COLO668 (cell line): ENCODE data around the gene FSTL4.

Source experiments
- DNase-seq: peaks from one replicate; lab custom pipeline; 2025; ENCODE audit not compliant: unreplicated experiment; lab: John Stamatoyannopoulos, UW

The FSTL4 gene

GRCh38 chr5:133205204-133205603 is 407.1 kb downstream of the FSTL4 start:
- DNase-seq: no peak

- DNase-seq: no peak
Observed at GRCh38 chr5:133203317-133204305, 408.7 kb downstream of the FSTL4 start.

DNA sequence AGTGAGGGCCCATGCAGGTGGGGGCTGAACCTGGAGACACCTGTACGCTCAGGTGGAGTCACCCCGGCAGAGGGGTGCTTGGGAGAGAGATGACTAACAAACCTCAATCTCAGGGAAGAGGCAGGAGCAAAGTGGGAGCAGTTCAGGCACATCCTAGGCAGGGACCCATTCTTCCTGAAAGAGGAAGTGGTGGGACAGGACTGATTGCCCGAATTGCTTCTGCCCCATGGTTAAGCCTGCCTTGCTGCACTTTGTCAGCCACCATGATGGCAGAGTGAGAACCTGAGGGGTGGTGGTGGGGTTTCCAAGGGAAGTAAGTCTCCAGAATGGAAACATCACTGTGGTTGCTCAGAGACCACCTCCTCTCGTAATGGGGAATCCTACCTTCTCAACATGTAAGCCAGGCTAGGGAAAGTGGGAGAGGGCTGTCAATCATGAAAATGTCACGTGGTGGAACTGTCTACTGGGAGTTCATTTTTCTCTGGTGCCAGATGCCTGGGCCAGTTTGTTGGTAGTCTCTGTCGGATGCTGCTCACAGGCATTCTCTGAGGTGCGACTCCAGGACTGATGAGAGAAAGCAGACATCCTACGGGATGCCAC is 410.2 kb downstream of the FSTL4 start:
- no peak for DNase-seq

- no peak for DNase-seq
Observed at GRCh38 chr5:133201310-133201709, 411.0 kb downstream of the FSTL4 start.

DNA sequence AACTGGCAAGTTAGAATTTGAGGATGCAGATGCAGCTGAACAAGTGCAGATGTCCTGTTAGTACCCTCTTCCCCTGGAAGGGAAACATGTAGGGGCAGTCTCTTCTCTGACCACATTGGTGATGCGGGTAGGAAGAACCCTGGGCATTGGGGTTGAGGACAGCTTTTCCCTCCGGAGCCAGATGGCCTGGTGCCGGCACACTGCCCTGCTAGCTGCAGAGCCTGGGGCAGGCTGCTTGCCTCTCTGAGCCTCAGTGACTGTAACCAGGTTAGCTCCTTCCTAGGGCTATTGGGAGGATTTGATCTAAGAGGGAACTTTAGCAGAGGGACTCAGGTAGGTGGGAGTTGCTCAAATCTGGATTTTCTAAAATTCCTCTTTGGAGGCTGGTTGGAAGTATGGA is 412.1 kb downstream of the FSTL4 start:
- DNase-seq: no peak

DNA sequence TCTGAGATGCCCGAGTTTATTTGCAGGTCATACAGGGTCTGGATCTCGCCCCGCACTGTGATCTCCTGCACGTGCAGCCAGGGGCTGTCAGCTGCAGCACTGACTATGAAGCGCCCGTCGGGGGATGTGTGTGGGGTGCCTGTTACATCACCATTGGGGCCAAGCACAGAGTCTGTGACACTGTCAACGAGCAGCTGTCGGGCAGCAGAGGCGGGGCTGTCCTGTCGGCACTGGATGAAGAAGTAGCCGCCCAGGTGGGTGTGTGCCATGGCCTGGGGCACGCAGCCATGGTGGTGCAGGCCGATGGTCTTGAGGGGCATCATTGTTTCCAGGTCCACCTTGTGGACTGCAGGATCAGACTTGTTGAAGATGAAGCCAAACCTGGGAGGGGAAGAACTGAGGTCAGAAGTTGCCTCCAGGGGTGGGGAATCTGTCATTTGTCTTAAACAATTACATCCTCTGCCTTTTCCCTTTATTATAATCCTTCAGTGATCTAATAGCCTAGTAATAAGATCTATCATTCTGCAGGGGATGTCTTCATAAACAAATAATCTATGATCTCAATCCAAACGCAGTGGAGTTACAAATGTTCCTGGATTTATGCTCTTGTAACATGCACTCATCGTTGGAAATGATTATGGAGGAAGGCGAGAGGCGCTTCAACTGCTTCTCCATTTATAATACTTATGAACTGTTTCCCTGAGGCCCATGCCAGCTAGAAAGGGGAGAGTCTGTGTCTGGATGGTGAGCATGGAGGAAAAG is 412.7 kb downstream of the FSTL4 start:
- DNase-seq: no peak

GRCh38 chr5:133198511-133198910 is 413.8 kb downstream of the FSTL4 start:
- DNase-seq: no peak

- DNase-seq: no peak
Observed at GRCh38 chr5:133196441-133197085, 415.8 kb downstream of the FSTL4 start.

DNA sequence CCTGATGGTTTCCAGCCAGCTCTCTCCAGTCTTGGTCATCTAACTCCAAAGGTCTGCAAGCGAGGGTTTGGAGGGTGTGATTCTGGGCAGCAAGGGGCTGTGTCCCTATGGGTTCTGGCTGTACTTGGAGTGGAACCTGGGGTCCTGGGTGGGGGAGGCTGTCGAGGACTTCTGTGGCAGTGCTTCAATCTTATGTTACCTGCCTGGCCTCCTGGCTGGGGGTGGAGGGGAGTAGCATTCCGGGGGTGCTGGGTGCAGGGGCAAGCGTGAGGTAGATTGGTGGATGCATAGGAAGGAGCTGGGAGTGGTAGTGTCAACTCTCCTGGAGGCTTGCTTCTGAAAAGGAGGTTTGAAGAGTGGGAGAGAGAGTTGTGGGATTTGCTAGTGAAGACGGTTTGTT is 417.1 kb downstream of the FSTL4 start:
- no peak for DNase-seq

DNA sequence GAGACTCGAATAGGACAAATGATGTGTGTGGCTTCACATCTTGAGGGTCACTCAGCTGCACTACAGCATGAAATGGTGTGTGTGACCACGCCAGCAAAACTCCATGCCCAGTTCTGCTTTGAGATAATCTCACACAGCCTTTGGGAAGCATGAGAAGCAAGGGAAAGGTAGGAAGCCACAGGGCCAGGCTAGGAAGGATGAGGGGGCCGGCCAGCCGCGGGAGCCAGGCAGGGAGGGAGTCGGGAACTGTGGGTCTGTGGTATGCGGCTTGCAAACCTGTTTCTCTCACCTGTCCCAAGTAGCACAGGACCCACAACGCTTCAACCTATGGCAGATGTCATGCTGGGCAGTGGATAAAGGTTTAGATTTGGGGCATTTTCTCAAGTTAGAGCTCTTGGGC is 418.5 kb downstream of the FSTL4 start:
- no peak for DNase-seq

DNA sequence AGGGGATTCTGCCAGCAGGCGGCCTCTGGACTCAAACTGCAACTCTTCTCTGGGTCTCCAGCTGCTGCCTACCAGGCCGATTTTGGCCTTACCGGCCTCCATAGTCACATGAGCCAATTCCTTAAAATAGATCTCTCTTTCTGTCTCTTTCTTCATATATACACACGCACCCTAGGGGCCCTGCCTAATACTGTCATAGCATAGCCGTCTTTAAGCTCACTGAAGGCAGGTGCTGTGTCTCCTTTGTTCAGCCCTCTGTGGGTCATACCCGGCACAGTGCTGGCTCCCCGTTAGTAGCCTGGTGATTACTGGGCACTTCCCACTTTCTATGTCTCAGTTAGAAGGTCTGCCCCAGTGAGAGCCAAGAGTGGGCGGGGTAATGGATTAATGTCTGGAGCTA is 419.6 kb downstream of the FSTL4 start:
- DNase-seq: no peak

DNA sequence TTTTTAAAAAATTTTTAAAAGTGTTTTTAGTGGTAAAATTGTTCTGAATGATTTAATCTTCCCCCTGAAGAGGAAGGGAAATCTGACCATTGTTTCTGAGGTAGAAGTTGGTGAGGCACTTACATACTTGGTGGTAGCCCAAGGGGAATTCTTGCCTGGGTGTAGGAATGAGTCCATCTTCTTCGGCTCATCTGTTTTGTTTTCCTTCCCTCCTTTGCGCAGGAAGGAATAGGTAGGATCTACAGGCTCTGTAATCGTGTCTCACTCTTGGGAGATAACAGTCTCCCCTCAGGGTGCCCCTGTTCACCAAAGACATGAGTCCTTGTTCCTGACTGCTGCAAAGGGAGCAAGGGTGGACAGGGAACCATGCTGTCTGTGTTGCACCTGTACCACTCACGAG is 422.5 kb downstream of the FSTL4 start:
- DNase-seq: no peak

- DNase-seq: no peak
Observed at GRCh38 chr5:133179405-133179804, 432.9 kb downstream of the FSTL4 start.

- DNase-seq: peak; percentile 71
Observed at GRCh38 chr5:133170756-133171387, 441.5 kb downstream of the FSTL4 start.

GRCh38 chr5:133164759-133165158 is 447.6 kb downstream of the FSTL4 start:
- no peak for DNase-seq

DNA sequence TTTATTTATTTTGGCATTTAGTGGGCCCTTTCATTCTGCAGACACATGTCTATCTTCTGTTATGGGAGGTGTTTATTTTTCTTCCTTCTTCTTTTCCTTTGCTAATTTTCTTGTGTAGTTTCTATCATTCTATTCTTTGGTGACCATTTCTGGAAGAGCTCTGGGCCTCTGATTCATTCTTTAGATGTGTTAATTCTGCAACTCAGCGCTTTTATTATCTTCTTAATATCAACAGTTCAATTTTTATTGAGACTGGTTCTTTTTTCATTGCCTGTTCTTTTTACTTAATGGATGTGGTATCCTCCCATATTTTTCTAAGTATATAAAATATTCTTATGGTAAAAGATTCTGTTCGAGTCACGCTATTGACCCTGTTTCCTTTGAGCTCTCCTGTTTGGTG is 448.5 kb downstream of the FSTL4 start:
- DNase-seq: no peak

DNA sequence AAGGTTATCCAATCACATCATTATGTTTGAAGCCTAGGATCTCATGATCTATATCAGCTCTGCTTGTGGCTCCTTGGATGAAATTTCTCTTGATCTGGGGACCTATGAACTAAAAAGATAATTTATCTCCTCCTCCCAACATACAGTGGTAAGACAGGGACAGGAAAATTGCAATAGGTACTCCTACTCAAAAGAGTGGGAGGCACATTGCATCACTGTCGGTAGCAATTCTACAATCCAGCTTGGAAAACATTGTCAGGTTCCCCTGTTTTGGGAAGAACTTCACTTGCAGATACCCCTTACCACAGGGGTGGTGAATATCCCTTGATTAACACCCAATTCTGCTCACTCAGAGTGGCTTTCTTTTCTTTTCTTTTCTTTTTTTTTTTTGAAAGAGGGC is 452.8 kb downstream of the FSTL4 start:
- no peak for DNase-seq

GRCh38 chr5:133155326-133155969 is 456.9 kb downstream of the FSTL4 start:
- no peak for DNase-seq

DNA sequence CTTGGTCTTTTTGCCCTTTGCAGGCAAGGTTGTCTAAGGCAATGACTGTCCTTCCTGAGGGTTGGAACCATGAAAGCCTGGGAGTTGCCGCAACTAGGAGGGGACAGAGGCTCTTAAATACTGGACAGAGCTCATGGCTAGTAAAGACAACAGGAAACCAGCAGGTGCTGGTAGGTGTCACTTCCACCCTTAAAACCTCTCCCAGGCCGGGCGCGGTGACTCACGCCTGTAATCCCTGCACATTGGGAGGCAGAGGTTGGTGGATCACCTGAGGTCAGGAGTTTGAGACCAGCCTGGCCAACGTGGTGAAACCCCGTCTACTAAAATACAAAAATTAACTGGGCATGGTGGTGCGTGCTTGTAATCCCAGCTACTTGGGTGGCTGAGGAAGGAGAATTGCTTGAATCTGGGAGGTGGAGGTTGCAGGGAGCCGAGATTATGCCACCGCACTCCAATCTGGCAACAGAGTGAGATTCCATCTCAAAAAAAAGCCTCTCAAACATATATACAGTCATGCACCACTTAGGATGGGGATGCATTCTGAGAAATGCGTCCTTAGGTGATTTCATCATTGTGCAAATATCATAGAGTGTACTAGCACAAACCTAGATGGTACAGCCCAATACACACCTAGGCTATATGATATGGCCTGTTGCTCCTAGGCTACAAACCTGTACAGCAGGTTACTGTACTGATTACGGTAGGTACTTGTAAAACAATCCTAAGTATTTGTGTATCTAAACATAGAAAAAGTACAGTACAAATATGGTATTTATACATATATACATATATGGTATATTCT is 457.9 kb downstream of the FSTL4 start:
- no peak for DNase-seq
